Suprapubic skin (tissue), 4 donors: ENCODE results near the gene RIC3. TPM values are rescaled to one million over a fixed set of nuclear protein-coding genes. Genes with fewer than 3 reads are reported as not detected.

Experiments
- DNase-seq, 2 donors: peaks; one replicate each; pipeline ENCODE4 v3.0.0-alpha.2; 2019; ENCODE audit warnings: low spot score in 2 of 2
- H3K27ac ChIP-seq: fragments of 200-600 bp; sonication (generic); one replicate; pipeline ENCODE4 v1.5.1; 2019
- H3K27me3 ChIP-seq: fragments of 200-600 bp; sonication (generic); one replicate; pipeline ENCODE4 v1.5.1; 2019
- H3K36me3 ChIP-seq: fragments of 200-600 bp; sonication (generic); one replicate; pipeline ENCODE4 v1.5.1; 2019
- H3K4me1 ChIP-seq: fragments of 200-600 bp; sonication (generic); one replicate; pipeline ENCODE4 v1.5.1; 2019
- H3K4me3 ChIP-seq: fragments of 200-600 bp; sonication (generic); one replicate; pipeline ENCODE4 v1.5.1; 2019; ENCODE audit warnings: mild to moderate bottlenecking
- H3K9me3 ChIP-seq: fragments of 200-600 bp; sonication (generic); one replicate; pipeline ENCODE4 v1.5.1; 2019
- CTCF ChIP-seq, 2 donors: fragments of 200-600 bp in 1 of 2; fragments of 450-650 bp in 1 of 2; sonication (generic) in 1 of 2; IDR thresholded peaks; one replicate each; pipeline ENCODE4 v1.5.1; 2016 to 2019; ENCODE audit warnings: antibody characterized with exemption in 2 of 2, mild to moderate bottlenecking in 1 of 2, moderate library complexity in 1 of 2
- EP300 ChIP-seq: sonication (generic); formaldehyde crosslinking; IDR thresholded peaks from one replicate; pipeline ENCODE4 v1.6.1; 2017; ENCODE audit warnings: antibody characterized with exemption
- POLR2A ChIP-seq, 2 donors: fragments of 450-650 bp; IDR thresholded peaks; one replicate each; pipeline ENCODE4 v1.6.1; 2017; ENCODE audit warnings: antibody characterized with exemption in 2 of 2, mild to moderate bottlenecking in 2 of 2, moderate library complexity in 2 of 2
- POLR2AphosphoS5 ChIP-seq, 3 donors: sonication (generic); formaldehyde crosslinking; IDR thresholded peaks; one replicate each; pipeline ENCODE4 v1.6.1; 2017; ENCODE audit warnings: antibody characterized with exemption in 3 of 3
- WGBS: methylation state at CpG from one replicate; pipeline ENCODE4 v1.1.5; 2018; 5-methylcytosine and 5-hydroxymethylcytosine counted together
- total RNA-seq, 4 donors: library from RNA; depleted of rRNA; stranded (reverse); fragments of >200 nt; gene quantifications; one replicate each; pipeline ENCODE4 v1.1.0, GENCODE V29; 2016

The RIC3 gene
- total RNA-seq, 4 donors from 2014 or later: 20.5 to 118 (median 35.1) TPM

- 77% methylated on average over 10 of the region's 11 CpGs for WGBS
- H3K4me1 ChIP-seq: peaks cover 29% of the 10 kb centered on the region
These were observed 83.7 kb downstream of the RIC3 start for GRCh38 chr11:8085011-8085645.

GRCh38 chr11:8084352-8084751 is 84.5 kb downstream of the RIC3 start:
- TF ChIP-seq POLR2A (IDR thresholded peaks at IDR 0.05): no peak
- no peak for TF ChIP-seq CTCF (IDR thresholded peaks at IDR 0.05)
- no peak for TF ChIP-seq POLR2AphosphoS5 (IDR thresholded peaks at IDR 0.05)
- no peak for TF ChIP-seq EP300
- H3K4me1 ChIP-seq: peaks cover 29% of the 10 kb centered on the region
- WGBS: 97% methylated on average over 6 of the region's 6 CpGs
- H3K27ac ChIP-seq: no peak overlapping the region
- H3K27me3 ChIP-seq: peaks cover 6% of the 10 kb centered on the region
- no peak for DNase-seq
- no peaks in the 10 kb centered on the region for H3K9me3 ChIP-seq
- no peaks in the 10 kb centered on the region for H3K36me3 ChIP-seq
- H3K4me3 ChIP-seq: no peak overlapping the region

More at GRCh38 chr11:8085011-8085645, 83.7 kb downstream of the RIC3 start:
- no peak for TF ChIP-seq POLR2A (IDR thresholded peaks at IDR 0.05)
- no peak for TF ChIP-seq POLR2AphosphoS5 (IDR thresholded peaks at IDR 0.05)
- no peak for TF ChIP-seq EP300
- TF ChIP-seq CTCF (IDR thresholded peaks at IDR 0.05): no peak
- no peak overlapping the region for H3K27ac ChIP-seq
- peaks cover 6% of the 10 kb centered on the region for H3K27me3 ChIP-seq
- no peaks in the 10 kb centered on the region for H3K36me3 ChIP-seq
- no peak overlapping the region for H3K4me3 ChIP-seq
- H3K9me3 ChIP-seq: no peaks in the 10 kb centered on the region
- no peak for DNase-seq

GRCh38 chr11:8083871-8084281 is 84.9 kb downstream of the RIC3 start:
- H3K27me3 ChIP-seq: peaks cover 6% of the 10 kb centered on the region
- H3K4me3 ChIP-seq: no peak overlapping the region
- H3K36me3 ChIP-seq: no peaks in the 10 kb centered on the region
- no peaks in the 10 kb centered on the region for H3K9me3 ChIP-seq
- peaks cover 29% of the 10 kb centered on the region for H3K4me1 ChIP-seq
- no peak for TF ChIP-seq POLR2A (IDR thresholded peaks at IDR 0.05)
- no peak for TF ChIP-seq CTCF (IDR thresholded peaks at IDR 0.05)
- no peak for TF ChIP-seq POLR2AphosphoS5 (IDR thresholded peaks at IDR 0.05)
- TF ChIP-seq EP300: no peak
- H3K27ac ChIP-seq: no peak overlapping the region
- DNase-seq: no peak
- 25% methylated on average over 1 of the region's 1 CpG for WGBS

GRCh38 chr11:8083088-8083395 is 85.8 kb downstream of the RIC3 start:
- Histone ChIP-seq H3K36me3 (no peaks in the 10 kb centered on the region), H3K4me3 (no peak overlapping the region), H3K9me3 (no peaks in the 10 kb centered on the region), H3K27ac (no peak overlapping the region), H3K4me1 (peaks cover 29% of the 10 kb centered on the region), H3K27me3 (peaks cover 6% of the 10 kb centered on the region)
- WGBS: 42% methylated on average over 2 of the region's 9 CpGs
- DNase-seq: no peak
- TF ChIP-seq POLR2AphosphoS5 (IDR thresholded peaks at IDR 0.05) (no peak), CTCF (IDR thresholded peaks at IDR 0.05) (no peak), POLR2A (IDR thresholded peaks at IDR 0.05) (no peak), EP300 (no peak)

GRCh38 chr11:8082391-8083087 is 86.3 kb downstream of the RIC3 start:
- no peaks in the 10 kb centered on the region for H3K9me3 ChIP-seq
- no peak for TF ChIP-seq POLR2A (IDR thresholded peaks at IDR 0.05)
- TF ChIP-seq POLR2AphosphoS5 (IDR thresholded peaks at IDR 0.05): no peak
- no peak for TF ChIP-seq EP300
- no peak overlapping the region for H3K27ac ChIP-seq
- H3K36me3 ChIP-seq: no peaks in the 10 kb centered on the region
- H3K4me1 ChIP-seq: peaks cover 29% of the 10 kb centered on the region
- DNase-seq: no peak
- H3K4me3 ChIP-seq: peak overlapping the region; percentile 71
- H3K27me3 ChIP-seq: peaks cover 6% of the 10 kb centered on the region
- WGBS: 84% methylated on average over 12 of the region's 15 CpGs
